DND-41 (cell line): Measurements from ENCODE around the gene FIGNL2.
"Not testable (repeated sequence)": the region's sequence is repeated elsewhere in the genome, so short reads cannot be mapped to it uniquely, and the experiment has no call there.

Experiments
- ATAC-seq: fragments of 200-7000 bp; cut with Tn5 transposase; 3 replicates; pipeline ENCODE4 v1.9.1; 2021; ENCODE audit warnings: low read depth; ENCODE audit not compliant: insufficient read depth
- DNase-seq: peaks from one replicate; pipeline ENCODE4 v3.0.0-alpha.2; 2020
- H2AFZ ChIP-seq: 2 replicates; pipeline ENCODE4 v1.6.0; 2012; ENCODE audit warnings: low read depth, low read length
- H3K27ac ChIP-seq: 2 replicates; pipeline ENCODE4 v1.5.1; 2012; ENCODE audit warnings: low read length, inconsistent platforms
- H3K27me3 ChIP-seq: fragments of 200-600 bp; sonication (generic); 2 replicates; pipeline ENCODE4 v1.6.0; 2012; ENCODE audit warnings: low read length, mild to moderate bottlenecking, inconsistent platforms; ENCODE audit not compliant: insufficient read depth, poor library complexity
- H3K36me3 ChIP-seq: 2 replicates; pipeline ENCODE4 v1.5.1; 2012; ENCODE audit warnings: low read length, inconsistent platforms; ENCODE audit not compliant: insufficient read depth
- H3K4me1 ChIP-seq: 2 replicates; pipeline ENCODE4 v1.5.1; 2012; ENCODE audit warnings: mild to moderate bottlenecking, low read length; ENCODE audit not compliant: insufficient read depth
- H3K4me2 ChIP-seq: 2 replicates; pipeline ENCODE4 v1.6.0; 2012; ENCODE audit warnings: mild to moderate bottlenecking, moderate library complexity, low read length, inconsistent platforms; ENCODE audit not compliant: insufficient read depth
- H3K4me3 ChIP-seq, 2 experiments: fragments of 200-600 bp in 1 of 2; shearing (Covaris generic) in 1 of 2; 2 replicates each; pipeline ENCODE4 v1.5.1; 2012 to 2016; ENCODE audit warnings: inconsistent platforms in 2 of 2, low read length in 2 of 2, mild to moderate bottlenecking in 2 of 2, low read depth in 1 of 2, moderate library complexity in 1 of 2
- H3K79me2 ChIP-seq: 2 replicates; pipeline ENCODE4 v1.6.0; 2012; ENCODE audit warnings: low read length, inconsistent platforms; ENCODE audit not compliant: insufficient read depth
- H3K9ac ChIP-seq: 2 replicates; pipeline ENCODE4 v1.6.0; 2012; ENCODE audit warnings: low read depth, mild to moderate bottlenecking, inconsistent platforms, low read length, moderate library complexity
- H3K9me3 ChIP-seq: 2 replicates; pipeline ENCODE4 v1.5.1; 2012; ENCODE audit warnings: low read length, moderate library complexity, mild to moderate bottlenecking, inconsistent platforms; ENCODE audit not compliant: insufficient read depth, severe bottlenecking
- H4K20me1 ChIP-seq: 2 replicates; pipeline ENCODE4 v1.6.0; 2012; ENCODE audit warnings: low read length; ENCODE audit not compliant: insufficient read depth
- EZH2 ChIP-seq: IDR thresholded peaks from 3 replicates; pipeline ENCODE4 v1.6.1; 2012; ENCODE audit warnings: borderline replicate concordance, low read depth, mild to moderate bottlenecking, moderate library complexity, low read length, inconsistent platforms; ENCODE audit not compliant: severe bottlenecking
- TF ChIP-seq, protein P1 (sequence below): IDR thresholded peaks from 2 replicates; pipeline ENCODE4 v1.5.1; 2012; ENCODE audit warnings: borderline replicate concordance, low read length, moderate library complexity, mild to moderate bottlenecking; ENCODE audit not compliant: poor library complexity, severe bottlenecking; ENCODE audit errors: extremely low read depth

Gene FIGNL2

DNA sequence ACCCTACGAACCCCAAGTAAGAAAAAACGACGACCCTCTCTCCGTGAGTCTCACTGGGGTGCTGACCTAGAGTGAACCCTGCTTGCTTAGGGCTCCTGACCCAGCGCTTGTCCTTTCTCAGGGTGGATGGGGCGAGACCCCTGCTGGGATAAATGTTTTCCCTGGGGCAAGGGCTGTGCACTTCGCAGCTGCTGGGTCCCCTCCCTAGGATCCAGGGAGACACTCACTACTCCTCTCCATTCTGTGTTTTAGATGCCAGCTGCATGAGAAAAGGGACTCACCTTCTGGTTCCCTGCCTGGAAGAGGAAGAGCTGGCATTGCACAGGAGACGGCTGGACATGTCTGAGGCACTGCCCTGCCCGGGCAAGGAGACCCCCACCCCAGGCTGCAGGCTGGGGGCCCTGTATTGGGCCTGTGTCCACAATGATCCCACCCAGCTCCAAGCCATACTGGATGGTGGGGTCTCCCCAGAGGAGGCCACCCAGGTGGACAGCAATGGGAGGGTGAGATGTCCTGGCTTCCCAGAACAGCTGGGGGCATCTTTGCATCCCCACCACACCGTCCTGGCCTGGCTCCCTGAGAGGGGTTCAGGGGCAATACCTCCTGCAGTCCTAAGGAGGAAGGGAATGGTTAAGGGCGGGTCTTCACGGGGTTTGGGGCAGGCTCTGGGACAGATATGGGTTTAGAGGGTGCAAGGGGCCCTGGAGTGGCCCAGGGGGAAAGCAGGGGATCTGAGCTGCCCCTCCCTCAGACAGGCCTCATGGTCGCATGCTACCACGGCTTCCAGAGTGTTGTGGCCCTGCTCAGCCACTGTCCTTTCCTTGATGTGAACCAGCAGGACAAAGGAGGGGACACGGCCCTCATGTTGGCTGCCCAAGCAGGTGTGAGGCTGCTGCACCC is 40.0 kb upstream of the FIGNL2 start:
- ATAC-seq = no peak
- DNase-seq = no peak
- peaks cover 11% of the 10 kb centered on the region for H3K4me1 ChIP-seq

GRCh38 chr12:51887476-51888315 is 39.2 kb upstream of the FIGNL2 start, which contains the start of gene ANKRD33:
ANKRD33 (plus strand) TSS chr12:51888103; CDS start chr12:51888187, 84 bp downstream.
- TF ChIP-seq, protein P1, sequence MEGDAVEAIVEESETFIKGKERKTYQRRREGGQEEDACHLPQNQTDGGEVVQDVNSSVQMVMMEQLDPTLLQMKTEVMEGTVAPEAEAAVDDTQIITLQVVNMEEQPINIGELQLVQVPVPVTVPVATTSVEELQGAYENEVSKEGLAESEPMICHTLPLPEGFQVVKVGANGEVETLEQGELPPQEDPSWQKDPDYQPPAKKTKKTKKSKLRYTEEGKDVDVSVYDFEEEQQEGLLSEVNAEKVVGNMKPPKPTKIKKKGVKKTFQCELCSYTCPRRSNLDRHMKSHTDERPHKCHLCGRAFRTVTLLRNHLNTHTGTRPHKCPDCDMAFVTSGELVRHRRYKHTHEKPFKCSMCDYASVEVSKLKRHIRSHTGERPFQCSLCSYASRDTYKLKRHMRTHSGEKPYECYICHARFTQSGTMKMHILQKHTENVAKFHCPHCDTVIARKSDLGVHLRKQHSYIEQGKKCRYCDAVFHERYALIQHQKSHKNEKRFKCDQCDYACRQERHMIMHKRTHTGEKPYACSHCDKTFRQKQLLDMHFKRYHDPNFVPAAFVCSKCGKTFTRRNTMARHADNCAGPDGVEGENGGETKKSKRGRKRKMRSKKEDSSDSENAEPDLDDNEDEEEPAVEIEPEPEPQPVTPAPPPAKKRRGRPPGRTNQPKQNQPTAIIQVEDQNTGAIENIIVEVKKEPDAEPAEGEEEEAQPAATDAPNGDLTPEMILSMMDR = no peak
- TF ChIP-seq EZH2 = no peak
- H4K20me1 ChIP-seq = no peaks in the 10 kb centered on the region
- H3K36me3 ChIP-seq = no peaks in the 10 kb centered on the region
- no peak within 1 kb of the TSS for H3K9ac ChIP-seq
- H3K27ac ChIP-seq = no peak within 1 kb of the TSS
- no peak for DNase-seq
- no peak for ATAC-seq
- no peaks in the 10 kb centered on the region for H3K79me2 ChIP-seq
- H3K4me1 ChIP-seq = peaks cover 11% of the 10 kb centered on the region
- no peak within 1 kb of the TSS for H2AFZ ChIP-seq
- H3K4me2 ChIP-seq = no peak within 1 kb of the TSS
- H3K27me3 ChIP-seq = no peaks in the 10 kb centered on the region
- H3K4me3 ChIP-seq = no peak within 1 kb of the TSS
- H3K9me3 ChIP-seq = peaks cover 1% of the 10 kb centered on the region

More for the DNA sequence above, 40.0 kb upstream of the FIGNL2 start:
- Histone ChIP-seq H3K27ac (no peak overlapping the region), H2AFZ (no peak overlapping the region), H3K9ac (no peak overlapping the region), H3K79me2 (no peaks in the 10 kb centered on the region), H3K9me3 (peaks cover 1% of the 10 kb centered on the region), H4K20me1 (no peaks in the 10 kb centered on the region), H3K4me3 (no peak overlapping the region), H3K27me3 (no peaks in the 10 kb centered on the region), H3K4me2 (no peak overlapping the region), H3K36me3 (no peaks in the 10 kb centered on the region)
- TF ChIP-seq, protein P1 = no peak
- TF ChIP-seq EZH2 = no peak

DNA sequence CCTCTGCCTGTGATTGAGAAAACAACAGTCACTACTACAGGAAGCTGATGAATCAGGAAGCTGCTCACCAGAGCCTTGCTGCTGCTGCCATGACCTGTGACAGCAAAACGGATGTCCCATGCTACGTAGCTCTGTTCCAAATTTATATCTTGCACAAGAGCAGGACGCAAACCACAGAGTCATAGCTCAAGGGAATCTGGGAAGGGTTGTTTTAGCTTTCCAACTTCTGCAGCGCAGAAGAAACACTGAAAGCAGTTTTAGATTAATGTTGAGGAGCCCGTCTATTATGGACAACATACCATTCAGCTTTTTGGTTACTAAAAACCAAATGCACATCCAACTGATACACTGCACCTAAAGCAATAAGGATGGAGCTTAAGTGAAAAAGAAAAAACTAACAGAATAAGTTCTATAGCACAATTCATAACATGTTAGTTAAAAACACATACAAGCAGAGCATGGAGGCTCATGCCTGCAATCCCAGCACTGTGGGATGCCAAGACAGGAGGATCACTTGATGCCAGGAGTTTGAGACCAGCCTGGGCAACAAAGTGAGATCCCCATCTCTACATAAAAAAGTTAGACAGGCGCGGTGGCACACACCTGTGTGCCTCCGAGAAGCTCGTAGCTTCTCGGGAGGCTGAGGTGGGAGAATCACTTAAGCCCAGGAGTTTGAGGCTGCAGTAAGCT is 37.6 kb upstream of the FIGNL2 start:
- no peaks in the 10 kb centered on the region for H3K79me2 ChIP-seq
- ATAC-seq (peak; percentile 96), DNase-seq (peak; percentile 61)
- H3K27me3 ChIP-seq = no peaks in the 10 kb centered on the region
- H4K20me1 ChIP-seq = no peaks in the 10 kb centered on the region
- TF ChIP-seq EZH2 = no peak
- TF ChIP-seq, protein P1 = no peak
- H3K4me3 ChIP-seq = no peak overlapping the region
- H3K27ac ChIP-seq = peak overlapping the region; percentile 49
- no peaks in the 10 kb centered on the region for H3K36me3 ChIP-seq
- H3K4me2 ChIP-seq = peak overlapping the region; percentile 9
- peaks cover 11% of the 10 kb centered on the region for H3K4me1 ChIP-seq
- no peak overlapping the region for H3K9ac ChIP-seq
- H2AFZ ChIP-seq = peak overlapping the region; percentile 70
- peaks cover 1% of the 10 kb centered on the region for H3K9me3 ChIP-seq

GRCh38 chr12:51885294-51886020 is 36.9 kb upstream of the FIGNL2 start:
- H3K4me3 ChIP-seq, H3K27me3 ChIP-seq, ATAC-seq, H3K36me3 ChIP-seq, DNase-seq, H3K9me3 ChIP-seq, H3K9ac ChIP-seq, H4K20me1 ChIP-seq, H3K79me2 ChIP-seq: not testable (repeated sequence)
- peaks cover 11% of the 10 kb centered on the region for H3K4me1 ChIP-seq
- H2AFZ ChIP-seq = peak overlapping the region; percentile 70
- peak overlapping the region; percentile 49; the same call in 1 of the 2 replicates for H3K27ac ChIP-seq
- peak overlapping the region; percentile 9; the same call in 1 of the 2 replicates for H3K4me2 ChIP-seq
